ENCODE data around the gene COLEC11. TPM values are rescaled to one million over a fixed set of nuclear protein-coding genes. Genes with fewer than 3 reads are reported as not detected.

Gene COLEC11
- total RNA-seq, 1 donor from 2014 or later, result 0.26 TPM

DNA sequence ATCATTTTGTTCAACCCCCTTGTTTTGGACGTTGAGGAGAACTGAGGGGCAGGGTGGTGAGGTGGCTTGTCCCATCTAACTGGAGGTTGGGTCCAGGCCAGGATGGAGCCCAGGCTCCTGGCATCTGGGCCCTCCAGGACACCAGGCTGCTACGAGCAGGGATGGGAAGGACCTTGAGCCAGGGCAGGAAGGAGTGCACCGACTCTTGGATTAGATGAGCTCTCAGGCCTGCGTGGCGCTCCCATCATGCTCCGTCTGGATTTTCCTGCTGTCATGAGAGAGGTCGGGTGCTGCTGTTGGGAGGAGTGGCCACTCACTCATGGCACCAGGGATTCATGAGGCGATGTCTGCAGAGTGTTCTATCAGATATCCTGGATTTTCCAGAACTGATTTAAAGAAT is 44.7 kb downstream of the COLEC11 start:
- DNase-seq (ENCODE audit: low read depth) (no peak), FAIRE-seq (no peak)
- Histone ChIP-seq H3K27me3 (ENCODE audit: control insufficient read depth, insufficient read depth, low read length) (peaks cover 5% of the 10 kb centered on the region), H3K4me3 (ENCODE audit: low read depth, low read length) (no peak overlapping the region), H3K36me3 (ENCODE audit: control insufficient read depth, insufficient read depth, low read length) (no peaks in the 10 kb centered on the region)
- TF ChIP-seq, protein P1, sequence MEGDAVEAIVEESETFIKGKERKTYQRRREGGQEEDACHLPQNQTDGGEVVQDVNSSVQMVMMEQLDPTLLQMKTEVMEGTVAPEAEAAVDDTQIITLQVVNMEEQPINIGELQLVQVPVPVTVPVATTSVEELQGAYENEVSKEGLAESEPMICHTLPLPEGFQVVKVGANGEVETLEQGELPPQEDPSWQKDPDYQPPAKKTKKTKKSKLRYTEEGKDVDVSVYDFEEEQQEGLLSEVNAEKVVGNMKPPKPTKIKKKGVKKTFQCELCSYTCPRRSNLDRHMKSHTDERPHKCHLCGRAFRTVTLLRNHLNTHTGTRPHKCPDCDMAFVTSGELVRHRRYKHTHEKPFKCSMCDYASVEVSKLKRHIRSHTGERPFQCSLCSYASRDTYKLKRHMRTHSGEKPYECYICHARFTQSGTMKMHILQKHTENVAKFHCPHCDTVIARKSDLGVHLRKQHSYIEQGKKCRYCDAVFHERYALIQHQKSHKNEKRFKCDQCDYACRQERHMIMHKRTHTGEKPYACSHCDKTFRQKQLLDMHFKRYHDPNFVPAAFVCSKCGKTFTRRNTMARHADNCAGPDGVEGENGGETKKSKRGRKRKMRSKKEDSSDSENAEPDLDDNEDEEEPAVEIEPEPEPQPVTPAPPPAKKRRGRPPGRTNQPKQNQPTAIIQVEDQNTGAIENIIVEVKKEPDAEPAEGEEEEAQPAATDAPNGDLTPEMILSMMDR (IDR thresholded peaks at IDR 0.05; ENCODE audit: insufficient read depth, low read length, severe bottlenecking), result no peak

DNA sequence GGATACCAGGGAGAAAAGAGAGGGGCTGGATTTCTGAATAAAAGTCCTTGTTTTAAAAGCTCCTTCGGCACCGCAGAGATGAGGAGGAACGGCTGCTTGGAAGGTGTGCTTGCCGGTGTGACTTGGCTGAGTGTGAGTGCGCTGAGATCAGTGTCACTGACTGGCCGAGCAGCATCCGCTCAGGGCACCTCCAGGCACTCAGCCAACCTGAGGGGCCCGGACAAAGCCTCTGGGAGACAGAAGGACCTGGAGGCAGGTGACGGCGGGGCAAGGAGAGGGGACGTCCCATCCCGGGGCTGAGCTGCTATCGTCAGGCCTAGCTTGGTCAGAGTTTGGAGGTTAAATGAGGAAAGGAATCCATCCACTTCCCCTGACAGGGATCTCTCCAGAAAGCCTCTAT is 46.3 kb downstream of the COLEC11 start:
- FAIRE-seq, result no peak
- DNase-seq (ENCODE audit: low read depth), result no peak
- Histone ChIP-seq H3K27me3 (ENCODE audit: control insufficient read depth, insufficient read depth, low read length) (peaks cover 3% of the 10 kb centered on the region), H3K4me3 (ENCODE audit: low read depth, low read length) (no peak overlapping the region), H3K36me3 (ENCODE audit: control insufficient read depth, insufficient read depth, low read length) (no peaks in the 10 kb centered on the region)
- TF ChIP-seq, protein P1 (IDR thresholded peaks at IDR 0.05; ENCODE audit: insufficient read depth, low read length, severe bottlenecking), result no peak

GRCh38 chr2:3641841-3642421 is 47.0 kb downstream of the COLEC11 start:
- TF ChIP-seq, protein P1 (IDR thresholded peaks at IDR 0.05; ENCODE audit: insufficient read depth, low read length, severe bottlenecking), result no peak
- FAIRE-seq, result no peak
- Histone ChIP-seq H3K4me3 (ENCODE audit: low read depth, low read length) (no peak overlapping the region), H3K27me3 (ENCODE audit: control insufficient read depth, insufficient read depth, low read length) (no peaks in the 10 kb centered on the region), H3K36me3 (ENCODE audit: control insufficient read depth, insufficient read depth, low read length) (no peaks in the 10 kb centered on the region)
- DNase-seq (ENCODE audit: low read depth), result no peak

- H3K4me3 ChIP-seq (ENCODE audit: low read depth, low read length), result no peak overlapping the region
- DNase-seq (ENCODE audit: low read depth), result no peak
- H3K36me3 ChIP-seq (ENCODE audit: control insufficient read depth, insufficient read depth, low read length), result no peaks in the 10 kb centered on the region
- no peak for FAIRE-seq
- H3K27me3 ChIP-seq (ENCODE audit: control insufficient read depth, insufficient read depth, low read length), result no peaks in the 10 kb centered on the region
- TF ChIP-seq, protein P1 (IDR thresholded peaks at IDR 0.05; ENCODE audit: insufficient read depth, low read length, severe bottlenecking), result no peak
These were observed 47.8 kb downstream of the COLEC11 start for GRCh38 chr2:3642521-3643215.

- Histone ChIP-seq H3K36me3 (ENCODE audit: control insufficient read depth, insufficient read depth, low read length) (no peaks in the 10 kb centered on the region), H3K27me3 (ENCODE audit: control insufficient read depth, insufficient read depth, low read length) (no peaks in the 10 kb centered on the region), H3K4me3 (ENCODE audit: low read depth, low read length) (no peak overlapping the region)
- DNase-seq (ENCODE audit: low read depth) (no peak), FAIRE-seq (no peak)
- TF ChIP-seq, protein P1 (IDR thresholded peaks at IDR 0.05; ENCODE audit: insufficient read depth, low read length, severe bottlenecking), result no peak
These were observed 48.7 kb downstream of the COLEC11 start for GRCh38 chr2:3643371-3644245.
